DND-41 (cell line): ENCODE results near the gene HSPA12A.

Source experiments
- ATAC-seq: fragments of 200-7000 bp; cut with Tn5 transposase; 3 replicates; pipeline ENCODE4 v1.9.1; 2021; ENCODE audit warnings: low read depth; ENCODE audit not compliant: insufficient read depth
- DNase-seq: peaks from one replicate; pipeline ENCODE4 v3.0.0-alpha.2; 2020
- H2AFZ ChIP-seq: 2 replicates; pipeline ENCODE4 v1.6.0; 2012; ENCODE audit warnings: low read depth, low read length
- H3K27ac ChIP-seq: 2 replicates; pipeline ENCODE4 v1.5.1; 2012; ENCODE audit warnings: low read length, inconsistent platforms
- H3K27me3 ChIP-seq: fragments of 200-600 bp; sonication (generic); 2 replicates; pipeline ENCODE4 v1.6.0; 2012; ENCODE audit warnings: low read length, mild to moderate bottlenecking, inconsistent platforms; ENCODE audit not compliant: insufficient read depth, poor library complexity
- H3K36me3 ChIP-seq: 2 replicates; pipeline ENCODE4 v1.5.1; 2012; ENCODE audit warnings: low read length, inconsistent platforms; ENCODE audit not compliant: insufficient read depth
- H3K4me1 ChIP-seq: 2 replicates; pipeline ENCODE4 v1.5.1; 2012; ENCODE audit warnings: mild to moderate bottlenecking, low read length; ENCODE audit not compliant: insufficient read depth
- H3K4me2 ChIP-seq: 2 replicates; pipeline ENCODE4 v1.6.0; 2012; ENCODE audit warnings: mild to moderate bottlenecking, moderate library complexity, low read length, inconsistent platforms; ENCODE audit not compliant: insufficient read depth
- H3K4me3 ChIP-seq, 2 experiments: fragments of 200-600 bp in 1 of 2; shearing (Covaris generic) in 1 of 2; 2 replicates each; pipeline ENCODE4 v1.5.1; 2012 to 2016; ENCODE audit warnings: inconsistent platforms in 2 of 2, low read length in 2 of 2, mild to moderate bottlenecking in 2 of 2, low read depth in 1 of 2, moderate library complexity in 1 of 2
- H3K79me2 ChIP-seq: 2 replicates; pipeline ENCODE4 v1.6.0; 2012; ENCODE audit warnings: low read length, inconsistent platforms; ENCODE audit not compliant: insufficient read depth
- H3K9ac ChIP-seq: 2 replicates; pipeline ENCODE4 v1.6.0; 2012; ENCODE audit warnings: low read depth, mild to moderate bottlenecking, inconsistent platforms, low read length, moderate library complexity
- H3K9me3 ChIP-seq: 2 replicates; pipeline ENCODE4 v1.5.1; 2012; ENCODE audit warnings: low read length, moderate library complexity, mild to moderate bottlenecking, inconsistent platforms; ENCODE audit not compliant: insufficient read depth, severe bottlenecking
- H4K20me1 ChIP-seq: 2 replicates; pipeline ENCODE4 v1.6.0; 2012; ENCODE audit warnings: low read length; ENCODE audit not compliant: insufficient read depth
- EZH2 ChIP-seq: IDR thresholded peaks from 3 replicates; pipeline ENCODE4 v1.6.1; 2012; ENCODE audit warnings: borderline replicate concordance, low read depth, mild to moderate bottlenecking, moderate library complexity, low read length, inconsistent platforms; ENCODE audit not compliant: severe bottlenecking
- TF ChIP-seq, protein P1 (sequence below): IDR thresholded peaks from 2 replicates; pipeline ENCODE4 v1.5.1; 2012; ENCODE audit warnings: borderline replicate concordance, low read length, moderate library complexity, mild to moderate bottlenecking; ENCODE audit not compliant: poor library complexity, severe bottlenecking; ENCODE audit errors: extremely low read depth

Gene HSPA12A

DNA sequence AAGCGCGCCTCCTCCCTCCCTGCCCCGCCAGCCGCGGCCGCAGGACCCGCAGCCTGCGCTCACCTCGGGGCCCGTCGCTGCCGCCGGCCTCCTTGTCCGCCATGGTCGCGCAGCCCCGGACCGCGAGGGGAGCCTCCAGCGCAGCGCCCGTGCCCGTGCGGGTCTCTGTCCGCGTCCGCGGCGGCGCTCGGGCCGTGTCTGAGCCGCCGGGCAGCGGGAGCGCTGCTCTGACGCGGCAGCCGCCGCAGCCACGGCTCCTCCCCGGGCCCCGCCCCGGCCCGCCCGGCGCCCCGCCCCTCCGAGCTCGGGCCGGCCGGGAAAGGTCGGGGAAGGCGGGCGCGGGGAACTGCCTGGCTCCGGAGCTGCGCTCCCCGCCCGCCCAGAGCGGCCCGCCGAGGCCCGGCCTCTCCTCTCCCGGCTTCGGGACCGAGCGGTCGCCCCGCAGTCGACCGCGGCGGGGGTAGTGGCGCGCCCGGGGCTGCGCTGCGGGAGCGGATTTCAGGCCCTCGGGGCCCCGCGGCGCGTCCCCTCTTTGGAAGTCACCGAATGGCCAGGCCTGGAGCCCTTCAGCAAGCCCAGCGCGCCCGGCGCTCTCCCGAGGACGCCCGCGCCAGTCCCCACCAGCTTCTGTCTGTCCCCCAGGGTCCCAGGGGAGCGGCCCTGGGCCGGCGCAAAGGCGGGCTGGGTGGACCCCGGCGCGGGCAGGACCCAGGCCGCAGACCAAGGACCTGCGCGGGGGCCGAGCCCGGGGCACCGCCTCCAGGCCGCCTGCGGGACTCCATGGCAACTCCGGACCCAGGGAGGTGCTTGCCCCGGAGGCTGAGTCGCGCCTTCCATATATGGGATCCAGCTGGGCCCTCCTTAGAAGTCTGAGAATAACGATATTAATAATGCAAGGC is at the start of gene HSPA12A:
TSS of gene HSPA12A (minus strand) at position 200 of the 899 bp plus-strand sequence. CDS start at position 103, 97 bp downstream.
- H3K27ac ChIP-seq = no peak within 1 kb of the TSS
- H3K4me1 ChIP-seq = no peaks in the 10 kb centered on the region
- ATAC-seq (no peak), DNase-seq (no peak)
- H2AFZ ChIP-seq = no peak within 1 kb of the TSS
- peaks cover 2% of the 10 kb centered on the region for H3K9me3 ChIP-seq
- no peaks in the 10 kb centered on the region for H3K79me2 ChIP-seq
- no peaks in the 10 kb centered on the region for H3K36me3 ChIP-seq
- no peak within 1 kb of the TSS for H3K4me2 ChIP-seq
- no peak within 1 kb of the TSS for H3K9ac ChIP-seq
- no peak within 1 kb of the TSS for H3K4me3 ChIP-seq
- TF ChIP-seq, protein P1, sequence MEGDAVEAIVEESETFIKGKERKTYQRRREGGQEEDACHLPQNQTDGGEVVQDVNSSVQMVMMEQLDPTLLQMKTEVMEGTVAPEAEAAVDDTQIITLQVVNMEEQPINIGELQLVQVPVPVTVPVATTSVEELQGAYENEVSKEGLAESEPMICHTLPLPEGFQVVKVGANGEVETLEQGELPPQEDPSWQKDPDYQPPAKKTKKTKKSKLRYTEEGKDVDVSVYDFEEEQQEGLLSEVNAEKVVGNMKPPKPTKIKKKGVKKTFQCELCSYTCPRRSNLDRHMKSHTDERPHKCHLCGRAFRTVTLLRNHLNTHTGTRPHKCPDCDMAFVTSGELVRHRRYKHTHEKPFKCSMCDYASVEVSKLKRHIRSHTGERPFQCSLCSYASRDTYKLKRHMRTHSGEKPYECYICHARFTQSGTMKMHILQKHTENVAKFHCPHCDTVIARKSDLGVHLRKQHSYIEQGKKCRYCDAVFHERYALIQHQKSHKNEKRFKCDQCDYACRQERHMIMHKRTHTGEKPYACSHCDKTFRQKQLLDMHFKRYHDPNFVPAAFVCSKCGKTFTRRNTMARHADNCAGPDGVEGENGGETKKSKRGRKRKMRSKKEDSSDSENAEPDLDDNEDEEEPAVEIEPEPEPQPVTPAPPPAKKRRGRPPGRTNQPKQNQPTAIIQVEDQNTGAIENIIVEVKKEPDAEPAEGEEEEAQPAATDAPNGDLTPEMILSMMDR = no peak
- no peak for TF ChIP-seq EZH2
- no peaks in the 10 kb centered on the region for H3K27me3 ChIP-seq
- H4K20me1 ChIP-seq = no peaks in the 10 kb centered on the region

- H3K79me2 ChIP-seq = no peaks in the 10 kb centered on the region
- no peak overlapping the region for H2AFZ ChIP-seq
- no peak overlapping the region for H3K4me3 ChIP-seq
- no peaks in the 10 kb centered on the region for H3K9me3 ChIP-seq
- H3K4me1 ChIP-seq = peaks cover 6% of the 10 kb centered on the region
- ATAC-seq (no peak), DNase-seq (no peak)
- no peaks in the 10 kb centered on the region for H4K20me1 ChIP-seq
- H3K36me3 ChIP-seq = no peaks in the 10 kb centered on the region
- H3K27ac ChIP-seq = no peak overlapping the region
- no peak for TF ChIP-seq EZH2
- TF ChIP-seq, protein P1 = no peak
- no peak overlapping the region for H3K9ac ChIP-seq
- peaks cover 5% of the 10 kb centered on the region for H3K27me3 ChIP-seq
- no peak overlapping the region for H3K4me2 ChIP-seq
Measured at GRCh38 chr10:116791241-116791640, 48.9 kb upstream of the HSPA12A start.

DNA sequence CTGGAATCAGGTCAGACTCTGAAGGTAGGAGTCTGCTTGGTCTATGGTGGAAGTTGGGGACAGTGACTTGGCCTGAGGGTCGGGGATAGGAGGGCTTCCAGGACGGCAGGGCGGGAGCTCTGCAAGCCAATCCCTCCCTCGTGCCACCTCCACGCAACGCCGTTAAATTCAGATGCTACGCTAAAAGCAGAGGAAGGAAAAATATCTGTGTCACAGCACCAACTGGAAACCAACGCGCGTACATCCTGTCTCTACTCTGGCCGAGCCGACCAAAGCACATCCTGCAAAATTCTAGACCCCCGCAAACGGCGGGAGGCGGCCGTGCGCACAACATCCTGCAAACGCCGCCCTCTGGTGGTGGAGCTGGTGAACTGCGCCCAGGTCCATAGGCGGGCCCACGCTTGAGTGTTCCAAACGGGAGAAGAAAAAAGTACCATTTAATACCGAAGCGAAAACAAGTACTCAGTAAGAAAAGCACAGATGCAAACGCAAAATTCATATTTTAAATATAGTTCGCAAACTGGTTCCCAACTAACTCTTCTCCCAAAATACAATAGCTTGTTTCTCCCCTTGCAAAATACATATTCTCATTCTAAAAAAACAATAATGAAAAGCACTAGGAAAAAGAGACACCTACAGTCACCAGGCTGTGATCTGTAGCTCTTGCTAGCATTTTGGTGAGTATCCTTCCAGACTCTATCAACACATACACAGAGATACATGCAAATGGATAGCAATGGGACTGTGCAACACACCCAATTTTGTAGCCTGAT is 45.7 kb upstream of the HSPA12A start:
- peak; percentile 96 for ATAC-seq
- DNase-seq = peak; percentile 80
- TF ChIP-seq EZH2 = no peak
- TF ChIP-seq, protein P1 = peak; percentile 94
- Histone ChIP-seq H3K9me3 (no peaks in the 10 kb centered on the region), H3K36me3 (no peaks in the 10 kb centered on the region), H3K27me3 (peaks cover 5% of the 10 kb centered on the region), H3K27ac (no peak overlapping the region), H3K4me2 (peak overlapping the region; percentile 46; the same call in 1 of the 2 replicates), H3K4me1 (peaks cover 6% of the 10 kb centered on the region), H3K79me2 (no peaks in the 10 kb centered on the region), H2AFZ (no peak overlapping the region), H3K9ac (no peak overlapping the region), H3K4me3 (no peak overlapping the region), H4K20me1 (no peaks in the 10 kb centered on the region)
